ENCODE data around the gene TARDBP. TPM values are rescaled to one million over a fixed set of nuclear protein-coding genes. Genes with fewer than 3 reads are reported as not detected.

Gene TARDBP
- total and polyA plus RNA-seq, 9 of the 15 experiments (the other 6 are each of a cell fraction or from before 2014, with no cell fraction given), result 122 to 515 (median 243) TPM

GRCh38 chr1:11013160-11013531, 692 bp downstream of the TARDBP start (continued):
- no peak for TF ChIP-seq ZNF398 (CRISPR knock-in tag; IDR thresholded peaks at IDR 0.05)
- no peak for TF ChIP-seq POLR2H (tag; IDR thresholded peaks at IDR 0.05; ENCODE audit: low read depth)
- no peak for TF ChIP-seq RBM25 (IDR thresholded peaks at IDR 0.05; ENCODE audit: low read depth, low read length, severe bottlenecking)
- no peak for TF ChIP-seq ZNF780A (CRISPR knock-in tag; IDR thresholded peaks at IDR 0.05)
- TF ChIP-seq GABPA (tag; conservative IDR thresholded peaks at IDR 0.05; ENCODE audit: low read depth), result no peak
- no peak for TF ChIP-seq AFF1 (IDR thresholded peaks at IDR 0.05; ENCODE audit: low read depth in 1 of 2, partially characterized antibody in 2 of 2)
- TF ChIP-seq CCAR2 (IDR thresholded peaks at IDR 0.05; ENCODE audit: low read depth, low read length), result no peak
- peak; percentile 23; the same call in 1 of the 2 replicates for TF ChIP-seq NR1H2 (CRISPR knock-in tag; IDR thresholded peaks at IDR 0.05)
- no peak for TF ChIP-seq ZNF518B (CRISPR knock-in tag; IDR thresholded peaks at IDR 0.05)
- no peak for TF ChIP-seq MECOM (CRISPR knock-in tag; IDR thresholded peaks at IDR 0.05)
- no peak for TF ChIP-seq STAG1 (CRISPR knock-in tag; IDR thresholded peaks at IDR 0.05; ENCODE audit: borderline replicate concordance)
- no peak for TF ChIP-seq CHD1 (IDR thresholded peaks at IDR 0.05; ENCODE audit: low read length)
- TF ChIP-seq STAT5B (CRISPR knock-in tag; IDR thresholded peaks at IDR 0.05), result no peak
- no peak for TF ChIP-seq MXI1 (IDR thresholded peaks at IDR 0.05; ENCODE audit: low read depth, low read length)
- no peak for TF ChIP-seq U2AF1 (optimal IDR thresholded peaks at IDR 0.05; ENCODE audit: low read depth, low read length)
- 0 out of 2 replicates have a peak, but pooled peaks have one; percentile 0 for TF ChIP-seq PHF21A (IDR thresholded peaks at IDR 0.05; ENCODE audit: borderline replicate concordance, low read depth)
- TF ChIP-seq, protein P1, sequence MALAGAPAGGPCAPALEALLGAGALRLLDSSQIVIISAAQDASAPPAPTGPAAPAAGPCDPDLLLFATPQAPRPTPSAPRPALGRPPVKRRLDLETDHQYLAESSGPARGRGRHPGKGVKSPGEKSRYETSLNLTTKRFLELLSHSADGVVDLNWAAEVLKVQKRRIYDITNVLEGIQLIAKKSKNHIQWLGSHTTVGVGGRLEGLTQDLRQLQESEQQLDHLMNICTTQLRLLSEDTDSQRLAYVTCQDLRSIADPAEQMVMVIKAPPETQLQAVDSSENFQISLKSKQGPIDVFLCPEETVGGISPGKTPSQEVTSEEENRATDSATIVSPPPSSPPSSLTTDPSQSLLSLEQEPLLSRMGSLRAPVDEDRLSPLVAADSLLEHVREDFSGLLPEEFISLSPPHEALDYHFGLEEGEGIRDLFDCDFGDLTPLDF (CRISPR knock-in tag; IDR thresholded peaks at IDR 0.05), result no peak
- no peak for TF ChIP-seq ZNF77 (CRISPR knock-in tag; IDR thresholded peaks at IDR 0.05)

Measured in K562 (cell line).